ENCODE measurements around the gene XPO5. TPM values are rescaled to one million over a fixed set of nuclear protein-coding genes. Genes with fewer than 3 reads are reported as not detected.

XPO5 gene
- total and polyA plus RNA-seq, 11 donors = 6.0 to 22.4 (median 16.4) TPM

DNA sequence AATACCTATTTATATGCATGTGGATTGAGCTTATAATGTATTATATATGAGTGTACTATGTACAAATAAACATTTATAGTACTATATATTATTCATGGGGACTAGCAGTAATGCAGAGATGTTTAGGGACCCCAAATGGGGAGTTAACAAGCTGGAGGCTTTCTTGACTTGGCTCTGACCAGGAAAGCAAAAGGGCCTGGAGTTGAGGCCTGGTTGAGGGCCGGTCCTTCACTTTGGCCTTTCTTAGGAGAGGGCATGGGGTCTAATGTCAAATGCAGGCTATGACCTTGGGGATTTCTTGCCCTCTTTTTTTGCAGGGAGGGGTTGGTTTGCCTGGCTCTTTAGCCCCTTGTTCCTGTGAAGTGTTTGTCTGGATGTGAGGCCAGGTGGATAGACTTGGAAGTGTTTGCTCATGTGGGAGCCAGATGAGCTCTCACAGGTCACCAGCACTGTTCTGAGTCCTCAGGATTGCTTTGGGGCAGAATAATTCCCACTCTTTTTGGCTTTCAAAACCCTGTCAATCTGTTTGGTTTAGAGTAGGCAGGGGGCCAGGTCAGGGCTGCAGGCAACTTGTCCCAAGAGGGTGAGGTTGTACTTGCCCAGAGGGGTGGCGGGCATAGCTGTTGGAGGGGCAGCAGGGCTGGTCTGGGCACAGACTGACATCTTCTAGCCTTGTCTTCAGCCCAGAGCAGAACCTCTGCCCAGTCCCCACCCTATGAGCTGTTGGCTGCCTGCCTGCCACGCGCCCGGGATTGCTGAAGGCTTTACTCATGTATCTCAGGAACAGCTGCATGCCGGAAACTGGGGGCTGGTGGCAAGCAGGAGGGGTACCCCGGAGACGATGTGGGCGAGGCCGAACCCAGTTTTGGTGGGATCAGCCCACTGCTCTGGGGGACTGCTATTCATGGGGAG lies 83.8 kb downstream of the XPO5 start:
- WGBS, 4 donors = 16 to 23% (median 19%) methylated on average over 7 to 10 of the region's 10 CpGs
- peak overlapping the region in 2 of 12 donors; percentile 4 for H3K4me3 ChIP-seq
- TF ChIP-seq CTCF (IDR thresholded peaks at IDR 0.05) = no peak
- no peak for TF ChIP-seq POLR2A (IDR thresholded peaks at IDR 0.05)
- no peaks in the 10 kb centered on the region for H3K27me3 ChIP-seq
- DNase-seq (peak; percentile 85 to 90 (median 88)), ATAC-seq (peak; percentile 80 to 88 (median 84))
- peak overlapping the region in 11 of 12 donors; percentile 31 to 86 (median 64) for H3K27ac ChIP-seq
- no peaks in the 10 kb centered on the region for H3K9me3 ChIP-seq
- intact Hi-C loops (cut with DNase I) = loop anchor here in 1 of 10 donors (10.0 kb wide), 1 partner anchor 107 kb away; no protein-coding TSS in a partner anchor
- H3K36me3 ChIP-seq = no peaks in the 10 kb centered on the region
- H3K4me1 ChIP-seq = peaks cover 0 to 52% (median 22%) of the 10 kb centered on the region in 12 donors

- ATAC-seq (no peak), DNase-seq (no peak)
- 51 to 59% (median 57%) methylated on average over 6 of the region's 6 CpGs for WGBS, 4 donors
- H3K27ac ChIP-seq = peak overlapping the region in 3 of 12 donors; percentile 18 to 34 (median 29)
- H3K4me1 ChIP-seq = peaks cover under 1 to 37% (median 12%) of the 10 kb centered on the region in 12 donors
- H3K27me3 ChIP-seq = no peaks in the 10 kb centered on the region
- peaks cover 0 to 10% (median 0%) of the 10 kb centered on the region in 9 donors for H3K36me3 ChIP-seq
- H3K4me3 ChIP-seq = no peak overlapping the region
- TF ChIP-seq POLR2A (IDR thresholded peaks at IDR 0.05) = no peak
- TF ChIP-seq CTCF (IDR thresholded peaks at IDR 0.05) = no peak
- no peaks in the 10 kb centered on the region for H3K9me3 ChIP-seq
- intact Hi-C loops (cut with DNase I) = loop anchor here in 1 of 10 donors (10.0 kb wide), 1 partner anchor 106 kb away; no protein-coding TSS in a partner anchor
Measured at GRCh38 chr6:43490523-43490939, 85.3 kb downstream of the XPO5 start.

GRCh38 chr6:43489277-43490072 lies 86.4 kb downstream of the XPO5 start:
- Histone ChIP-seq H3K27ac (peak overlapping the region in 3 of 12 donors; percentile 24 to 34 (median 34)), H3K4me1 (peaks cover 0 to 34% (median 12%) of the 10 kb centered on the region in 12 donors), H3K9me3 (no peaks in the 10 kb centered on the region), H3K27me3 (no peaks in the 10 kb centered on the region), H3K36me3 (peaks cover 0 to 14% (median 0%) of the 10 kb centered on the region in 9 donors), H3K4me3 (no peak overlapping the region)
- 80 to 87% (median 82%) methylated on average over 7 to 12 of the region's 12 CpGs for WGBS, 4 donors
- intact Hi-C loops (cut with DNase I) = loop anchor here in 1 of 10 donors (10.0 kb wide), 1 partner anchor 105 kb away; no protein-coding TSS in a partner anchor
- ATAC-seq (peak in 2 of 4 donors; percentile 7 to 21), DNase-seq (no peak)
- TF ChIP-seq POLR2A (IDR thresholded peaks at IDR 0.05) = no peak
- TF ChIP-seq CTCF (IDR thresholded peaks at IDR 0.05) = no peak
